Vagina (tissue), 2 donors: ENCODE measurements around the gene CD1B.

Source experiments
- POLR2AphosphoS5 ChIP-seq, 2 donors: sonication (generic); formaldehyde crosslinking; IDR thresholded peaks; one replicate each; pipeline ENCODE4 v1.9.0; 2017; ENCODE audit warnings: antibody characterized with exemption in 2 of 2, mild to moderate bottlenecking in 2 of 2, low read depth in 1 of 2; ENCODE audit not compliant: insufficient read depth in 1 of 2
- TF ChIP-seq, protein P1 (sequence below), 3 experiments: fragments of 450-650 bp in 2 of 3; fragments of 200-600 bp in 1 of 3; sonication (generic) in 1 of 3; IDR thresholded peaks; one replicate each; pipeline ENCODE4 v1.5.1; 2017 to 2019; ENCODE audit warnings: antibody characterized with exemption in 3 of 3, mild to moderate bottlenecking in 2 of 3, moderate library complexity in 2 of 3

DNA sequence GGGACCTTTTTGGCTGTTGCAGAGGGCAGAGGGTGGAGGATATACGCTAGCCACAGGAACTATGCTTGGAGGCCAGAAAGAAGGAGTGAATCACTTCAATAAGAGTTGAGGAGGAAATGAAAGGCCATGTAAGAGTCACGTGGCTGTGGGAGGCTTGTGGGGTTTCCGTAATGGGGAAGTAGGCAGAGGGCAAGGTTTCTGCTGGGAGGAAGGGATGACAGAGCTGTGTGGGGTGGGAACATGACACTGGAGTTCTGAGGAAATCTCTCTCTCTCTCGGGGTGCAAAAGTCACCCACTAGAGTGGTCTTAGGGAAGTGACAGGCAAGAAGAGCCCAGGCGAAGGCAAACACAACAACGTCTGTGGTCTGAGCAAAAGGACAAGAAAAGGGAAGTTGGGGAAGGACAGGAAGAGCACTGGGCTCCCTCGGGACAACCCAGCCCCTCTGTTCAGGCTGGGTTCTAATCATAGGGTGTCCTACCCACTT is 45.5 kb downstream of the CD1B start:
- TF ChIP-seq, protein P1, sequence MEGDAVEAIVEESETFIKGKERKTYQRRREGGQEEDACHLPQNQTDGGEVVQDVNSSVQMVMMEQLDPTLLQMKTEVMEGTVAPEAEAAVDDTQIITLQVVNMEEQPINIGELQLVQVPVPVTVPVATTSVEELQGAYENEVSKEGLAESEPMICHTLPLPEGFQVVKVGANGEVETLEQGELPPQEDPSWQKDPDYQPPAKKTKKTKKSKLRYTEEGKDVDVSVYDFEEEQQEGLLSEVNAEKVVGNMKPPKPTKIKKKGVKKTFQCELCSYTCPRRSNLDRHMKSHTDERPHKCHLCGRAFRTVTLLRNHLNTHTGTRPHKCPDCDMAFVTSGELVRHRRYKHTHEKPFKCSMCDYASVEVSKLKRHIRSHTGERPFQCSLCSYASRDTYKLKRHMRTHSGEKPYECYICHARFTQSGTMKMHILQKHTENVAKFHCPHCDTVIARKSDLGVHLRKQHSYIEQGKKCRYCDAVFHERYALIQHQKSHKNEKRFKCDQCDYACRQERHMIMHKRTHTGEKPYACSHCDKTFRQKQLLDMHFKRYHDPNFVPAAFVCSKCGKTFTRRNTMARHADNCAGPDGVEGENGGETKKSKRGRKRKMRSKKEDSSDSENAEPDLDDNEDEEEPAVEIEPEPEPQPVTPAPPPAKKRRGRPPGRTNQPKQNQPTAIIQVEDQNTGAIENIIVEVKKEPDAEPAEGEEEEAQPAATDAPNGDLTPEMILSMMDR (IDR thresholded peaks at IDR 0.05) = no peak
- no peak for TF ChIP-seq POLR2AphosphoS5 (IDR thresholded peaks at IDR 0.05; ENCODE audit: insufficient read depth in 1 of 2, low read depth in 1 of 2)
